Fibroblast of skin of back (primary cell): ENCODE measurements around the gene ADORA2B.
A peak's percentile ranks its signal among the peaks of the same experiment; 100 is the strongest.
"Not testable (repeated sequence)": the region's sequence is repeated elsewhere in the genome, so short reads cannot be mapped to it uniquely, and the experiment has no call there.

ENCODE experiments used
- DNase-seq: peaks from one replicate; pipeline ENCODE4 v3.0.0-alpha.2; 2013

The ADORA2B gene

DNA sequence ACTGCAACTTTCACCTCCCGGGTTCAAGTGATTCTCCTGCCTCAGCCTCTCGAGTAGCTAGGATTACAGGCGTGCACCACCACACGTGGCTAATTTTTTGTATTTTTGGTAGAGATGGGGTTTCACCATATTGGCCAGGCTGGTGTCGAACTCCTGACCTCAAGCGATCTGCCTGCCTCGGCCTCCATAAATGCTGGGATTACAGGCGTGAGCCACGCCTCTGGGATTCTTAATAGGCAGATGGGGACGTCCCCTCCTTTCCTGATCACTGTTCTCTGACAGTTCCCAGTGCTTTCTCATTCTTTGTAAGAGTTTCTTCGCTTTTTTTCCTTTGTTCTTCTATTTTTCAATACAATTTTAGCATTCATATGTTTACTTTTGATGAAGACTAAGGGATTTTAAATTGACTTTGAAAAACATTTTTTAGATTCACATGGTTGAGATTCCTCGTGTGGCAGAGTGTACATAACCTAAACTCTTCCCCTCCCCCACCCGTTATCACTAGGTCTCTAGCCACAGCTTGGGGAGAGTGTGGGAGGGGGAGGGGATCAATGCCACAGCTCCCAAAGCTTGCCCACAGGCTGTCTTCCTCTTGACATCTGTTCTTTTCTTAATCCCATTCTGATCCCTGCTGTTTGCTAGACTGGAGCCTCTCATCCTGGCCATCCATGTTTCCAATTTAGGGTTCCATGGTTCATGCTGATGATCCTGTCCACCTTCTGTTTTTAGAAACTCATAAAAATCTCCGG is 11.0 kb downstream of the ADORA2B start:
- DNase-seq, result peak; percentile 27

- no peak for DNase-seq
These were observed 12.3 kb downstream of the ADORA2B start for GRCh38 chr17:15957206-15957605.

- no peak for DNase-seq
These were observed 12.8 kb downstream of the ADORA2B start for GRCh38 chr17:15957608-15958307.

DNA sequence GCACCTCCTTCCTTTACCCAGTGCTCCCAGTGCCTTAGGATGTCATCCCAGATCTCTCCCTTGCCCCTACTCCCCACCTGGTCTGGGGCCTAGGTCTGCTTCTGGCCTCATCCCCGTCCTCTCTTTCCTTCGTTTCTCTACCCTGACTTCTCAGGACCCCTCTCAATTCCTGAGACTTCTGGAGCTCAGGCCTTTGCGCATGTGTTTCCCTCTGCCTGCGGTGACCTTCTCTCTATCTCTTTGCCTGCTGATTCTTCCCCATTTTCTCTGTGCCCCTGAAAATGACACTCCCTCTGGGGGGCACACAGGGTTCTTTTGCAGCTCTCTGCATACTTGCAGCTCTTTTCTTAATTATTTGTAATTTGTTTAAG is 13.5 kb downstream of the ADORA2B start:
- DNase-seq, result no peak

DNA sequence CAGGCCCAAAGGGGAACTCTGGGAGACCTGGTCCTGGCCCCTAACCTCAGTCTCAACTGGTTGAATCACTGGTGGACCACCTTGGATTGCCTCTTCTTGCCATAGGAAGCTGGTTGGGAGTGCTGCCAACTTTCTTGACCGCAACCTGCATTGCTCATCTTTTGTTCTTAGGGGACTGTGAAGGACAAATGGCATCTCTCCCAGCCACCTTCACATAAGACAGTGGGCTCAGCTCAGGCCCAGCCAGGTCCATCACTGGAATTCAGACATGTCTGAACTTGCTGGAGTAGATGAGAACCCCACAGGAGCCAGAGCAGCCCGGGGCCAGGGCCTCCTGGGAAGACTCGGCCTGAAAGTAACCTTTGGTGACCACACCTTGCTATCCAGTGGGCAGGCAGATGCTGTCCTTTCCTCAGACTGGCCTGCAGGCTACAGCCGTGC is 18.8 kb downstream of the ADORA2B start:
- peak; percentile 37 for DNase-seq

DNA sequence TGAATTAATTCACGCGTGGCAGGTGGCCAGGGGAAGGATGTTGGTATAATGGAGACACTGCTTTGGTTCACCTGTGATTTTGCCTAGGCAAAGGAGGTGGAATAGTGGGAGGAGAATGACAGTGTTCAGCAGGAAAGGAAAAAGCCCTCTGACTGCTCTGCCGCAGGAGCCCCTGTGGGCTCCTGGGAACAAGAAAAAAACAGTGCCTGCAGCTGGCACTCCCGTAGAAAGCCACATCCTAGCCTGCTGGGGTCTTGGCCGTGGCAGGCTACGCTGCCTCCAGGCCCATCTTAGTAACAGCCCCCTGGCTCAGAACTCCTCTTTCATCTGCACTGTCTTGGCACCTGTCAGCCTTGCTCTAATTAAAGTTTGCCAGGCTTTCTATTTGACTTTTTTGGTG is 20.6 kb downstream of the ADORA2B start:
- no peak for DNase-seq

- DNase-seq, result peak; percentile 63
These were observed 21.4 kb downstream of the ADORA2B start for GRCh38 chr17:15966183-15966878.

DNA sequence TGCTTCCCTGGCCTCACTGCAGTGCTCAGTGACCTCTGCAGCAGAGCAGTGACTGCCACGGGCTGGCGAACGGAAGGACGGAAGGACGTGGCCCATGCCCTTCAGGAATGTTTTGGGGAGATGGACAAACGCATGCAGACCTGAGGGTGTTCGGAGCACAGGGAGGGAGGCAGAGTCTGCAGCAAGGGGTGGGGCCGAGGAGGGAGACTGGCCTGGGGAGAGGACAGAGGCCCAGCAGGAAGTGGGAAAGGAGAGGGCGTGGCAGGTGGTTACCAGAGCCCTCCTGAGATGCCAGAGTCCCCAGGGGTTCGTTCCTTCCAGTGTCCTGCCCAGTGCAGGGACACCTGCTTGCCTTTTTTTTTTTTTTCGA is 21.9 kb downstream of the ADORA2B start:
- no peak for DNase-seq

- no peak for DNase-seq
These were observed 22.9 kb downstream of the ADORA2B start for GRCh38 chr17:15967706-15968399.

- DNase-seq, result no peak
These were observed 24.5 kb downstream of the ADORA2B start for GRCh38 chr17:15969463-15969862.

GRCh38 chr17:15970500-15970899 is 25.6 kb downstream of the ADORA2B start:
- no peak for DNase-seq

- DNase-seq, result no peak
These were observed 26.3 kb downstream of the ADORA2B start for GRCh38 chr17:15971098-15971678.

DNA sequence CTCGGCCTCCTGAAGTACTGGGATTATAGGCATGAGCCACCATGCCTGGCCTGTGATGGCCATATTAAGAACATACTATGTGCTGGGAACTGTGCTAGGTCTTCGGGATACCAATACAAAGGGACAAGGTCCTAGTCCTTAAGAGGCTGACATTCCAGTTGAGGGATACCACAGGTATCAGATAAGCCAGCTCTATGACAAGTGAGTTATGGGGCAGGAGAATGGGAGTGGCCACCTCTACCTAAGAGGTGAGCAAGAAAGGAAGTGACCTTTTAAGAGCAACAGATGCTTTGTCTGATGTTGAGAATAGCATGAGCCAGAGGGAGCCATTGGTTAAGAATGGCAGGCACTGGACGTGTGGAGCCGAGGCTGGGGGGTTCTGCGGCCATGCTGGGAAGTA is 27.0 kb downstream of the ADORA2B start:
- no peak for DNase-seq

DNA sequence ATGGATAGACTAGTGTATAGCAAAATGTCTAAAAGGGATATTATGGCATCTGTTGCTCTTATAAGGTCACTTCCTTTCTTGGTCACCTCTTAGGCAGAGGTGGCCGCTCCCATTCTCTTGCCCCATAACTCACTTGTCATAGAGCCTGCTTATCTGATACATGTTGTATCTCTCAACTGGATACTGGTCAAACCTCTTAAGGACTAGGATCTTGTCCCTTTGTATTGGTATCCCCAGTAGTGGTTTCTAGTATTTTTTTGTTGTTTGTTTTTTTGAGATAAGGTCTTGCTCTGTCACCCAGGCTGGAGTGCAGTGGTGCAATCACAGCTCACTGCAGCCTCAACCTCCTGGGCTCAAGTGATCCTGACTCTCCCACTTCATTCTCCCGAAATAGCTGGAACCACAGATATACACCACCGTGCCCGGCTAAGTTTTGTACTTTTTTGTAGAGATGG is 27.6 kb downstream of the ADORA2B start:
- no peak for DNase-seq

- no peak for DNase-seq
These were observed 28.1 kb downstream of the ADORA2B start for GRCh38 chr17:15973016-15973415.

DNA sequence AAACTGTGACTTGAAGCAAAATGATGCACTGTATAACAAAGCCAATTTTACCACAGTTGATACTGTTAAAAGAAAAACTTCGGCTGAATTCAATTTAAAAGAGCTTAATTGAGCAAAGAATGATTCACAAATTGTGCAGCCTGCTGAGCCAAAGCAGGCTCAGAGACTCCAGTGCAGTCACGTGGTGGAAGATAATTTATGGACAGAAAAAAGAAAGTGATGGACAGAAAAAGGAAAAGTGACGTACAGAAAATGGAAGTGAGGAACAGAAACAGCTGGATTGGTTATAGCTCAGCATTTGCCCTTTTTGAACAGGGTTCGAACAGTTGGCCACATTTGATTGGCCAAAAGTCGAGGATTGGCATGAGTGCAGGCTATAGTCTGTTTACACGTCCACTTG is 28.9 kb downstream of the ADORA2B start:
- DNase-seq, result no peak

GRCh38 chr17:15977894-15978293 is 33.0 kb downstream of the ADORA2B start:
- no peak for DNase-seq

DNA sequence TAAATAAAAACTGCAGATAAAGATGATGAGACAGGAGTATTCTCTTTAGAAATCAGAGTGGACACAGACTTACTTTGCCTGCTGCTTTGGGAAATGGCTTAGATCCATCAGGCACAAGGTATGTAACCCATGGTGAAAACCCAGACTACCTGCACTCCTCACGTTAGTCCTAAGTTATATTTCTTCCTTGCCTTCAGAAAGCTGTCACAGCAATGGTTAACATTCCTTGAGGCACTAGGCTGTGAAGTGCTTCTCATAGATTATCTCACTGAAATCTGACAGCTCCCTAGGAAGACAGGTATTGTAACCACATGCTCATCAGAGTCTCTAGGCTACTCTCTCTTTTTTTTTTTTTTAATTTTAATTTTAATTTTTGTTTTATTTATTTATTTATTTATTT is 33.7 kb downstream of the ADORA2B start:
- no peak for DNase-seq

- not testable (repeated sequence) for DNase-seq
These were observed 34.1 kb downstream of the ADORA2B start for GRCh38 chr17:15979013-15979412.

- DNase-seq, result no peak
These were observed 36.3 kb downstream of the ADORA2B start for GRCh38 chr17:15981208-15981607.

DNA sequence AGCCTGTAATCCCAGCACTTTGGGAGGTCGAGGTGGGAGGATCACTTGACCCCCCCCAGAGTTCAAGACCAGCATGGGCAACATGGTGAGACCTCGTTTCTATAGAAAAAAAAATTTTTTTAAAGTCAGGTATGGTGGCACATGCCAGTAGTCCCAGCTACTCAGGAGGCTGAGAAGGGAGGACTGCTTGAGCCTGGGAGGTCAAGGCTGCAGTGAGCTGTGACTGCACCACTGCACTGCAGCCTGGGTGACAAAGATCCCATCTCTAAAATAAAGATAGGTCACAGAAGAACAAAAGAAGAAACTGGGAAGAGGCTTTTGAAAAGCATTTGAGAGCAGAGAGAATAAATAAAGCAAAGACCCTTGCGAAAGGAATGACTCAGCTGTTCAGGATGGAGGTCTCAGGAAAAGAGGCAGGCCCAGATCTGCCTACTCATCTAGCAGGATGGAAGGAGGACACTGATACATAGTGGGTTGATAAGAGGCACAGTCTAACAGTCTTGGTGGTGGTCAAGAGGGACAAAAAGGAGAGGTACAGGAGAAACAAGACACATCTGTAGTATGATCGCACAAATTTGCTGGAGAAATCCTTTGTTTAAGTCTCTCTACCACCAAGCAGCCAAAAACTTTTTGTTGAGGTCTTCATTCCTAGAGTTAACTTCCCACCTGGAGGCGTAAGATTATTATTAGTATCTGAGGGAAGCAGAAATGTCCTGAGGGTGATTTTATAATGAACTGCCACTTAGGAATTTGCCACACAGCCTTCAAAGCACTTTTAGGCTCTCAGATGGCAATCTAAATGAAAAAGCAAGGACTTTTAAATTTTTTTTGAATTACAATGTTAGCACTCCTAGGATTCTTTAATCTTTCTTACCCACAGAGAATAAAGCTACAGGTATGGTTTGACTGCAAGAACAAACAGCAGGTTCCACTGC is 37.0 kb downstream of the ADORA2B start:
- DNase-seq, result peak; percentile 58
